GM18526 (cell line): ENCODE data around the gene UBE2C.

Source experiments
- POLR2A ChIP-seq: IDR thresholded peaks from 3 replicates; pipeline ENCODE4 v1.6.1; 2011; ENCODE audit not compliant: insufficient read length; ENCODE audit errors: extremely low read depth

The UBE2C gene

GRCh38 chr20:45841407-45842129, 29.1 kb downstream of the UBE2C start:
- TF ChIP-seq POLR2A = no peak

GRCh38 chr20:45842169-45842812, 29.8 kb downstream of the UBE2C start:
- TF ChIP-seq POLR2A = no peak

DNA sequence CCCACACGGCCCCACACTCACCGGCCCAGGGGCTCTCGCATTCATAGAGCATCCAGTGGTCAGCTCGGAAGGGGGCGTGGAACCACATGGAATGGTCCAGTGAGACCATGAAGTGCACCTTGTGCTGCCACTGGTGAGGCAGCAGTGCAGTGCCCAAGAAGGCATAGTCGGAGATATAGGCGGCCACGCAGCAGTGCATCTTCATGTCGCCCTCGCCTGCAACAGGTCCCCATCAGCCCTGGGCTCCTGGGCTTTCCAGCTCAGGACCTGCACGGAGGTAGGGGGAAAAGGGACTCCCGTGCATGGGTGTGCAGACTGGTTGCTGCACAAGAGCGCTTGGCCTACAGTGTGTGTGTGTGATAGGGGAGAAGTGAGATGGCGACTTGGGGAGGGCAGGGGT, 31.1 kb downstream of the UBE2C start:
- TF ChIP-seq POLR2A = no peak

- TF ChIP-seq POLR2A = no peak
Observed at GRCh38 chr20:45845452-45845851, 33.0 kb downstream of the UBE2C start.

DNA sequence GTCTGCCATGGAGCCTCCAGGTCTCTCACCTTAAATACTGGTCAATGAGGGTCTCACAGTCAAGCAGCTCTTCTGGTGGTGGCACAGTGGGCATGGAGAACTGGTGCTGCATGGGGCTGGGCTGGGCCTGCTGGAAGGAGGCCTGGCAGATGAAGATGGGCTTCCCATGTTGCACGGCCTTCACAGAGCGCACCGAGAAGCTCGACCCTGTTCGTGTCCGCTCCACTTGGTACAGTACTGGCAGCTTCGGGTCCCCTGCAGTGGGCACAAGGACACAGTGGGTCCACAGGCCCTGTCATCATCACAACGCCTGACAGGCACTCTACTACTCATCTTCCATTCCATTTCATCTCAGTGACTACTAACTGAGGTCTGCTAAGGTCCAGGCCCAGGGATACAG, 36.0 kb downstream of the UBE2C start:
- TF ChIP-seq POLR2A = no peak

DNA sequence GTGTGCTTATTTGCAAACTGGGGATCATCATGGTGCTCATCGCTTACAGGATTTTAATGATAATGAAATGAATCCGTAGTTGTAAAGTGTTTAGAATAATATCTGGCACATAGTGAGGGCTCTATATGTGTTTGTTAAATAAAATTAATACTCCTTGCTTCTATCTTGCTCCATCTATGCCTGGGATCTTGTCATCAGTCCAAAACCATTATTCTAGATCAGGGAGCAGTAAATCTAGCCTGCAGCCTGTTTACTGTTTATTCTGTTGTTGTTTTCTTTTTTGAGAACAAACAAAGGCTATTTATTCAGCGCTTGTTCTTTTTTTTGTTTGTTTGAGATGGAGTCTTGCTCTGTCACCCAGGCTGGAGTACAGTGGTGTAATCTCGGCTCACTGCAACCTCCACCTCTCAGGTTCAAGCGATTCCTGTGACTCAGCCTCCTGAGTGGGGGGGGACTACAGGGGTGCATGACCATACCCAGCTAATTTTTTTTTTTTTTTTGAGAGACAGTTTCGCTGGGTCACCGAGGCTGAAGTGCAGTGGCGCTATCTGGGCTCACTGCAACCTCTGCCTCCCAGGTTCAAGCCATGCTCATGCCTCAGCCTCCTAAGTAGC, 36.6 kb downstream of the UBE2C start:
- no peak for TF ChIP-seq POLR2A

- TF ChIP-seq POLR2A = no peak
Observed at GRCh38 chr20:45850238-45850637, 37.8 kb downstream of the UBE2C start.

- TF ChIP-seq POLR2A = no peak
Observed at GRCh38 chr20:45850926-45851325, 38.5 kb downstream of the UBE2C start.

- TF ChIP-seq POLR2A = no peak
Observed at GRCh38 chr20:45851501-45851900, 39.1 kb downstream of the UBE2C start.

- TF ChIP-seq POLR2A = no peak
Observed at GRCh38 chr20:45852326-45852725, 39.9 kb downstream of the UBE2C start.

- no peak for TF ChIP-seq POLR2A
Observed at GRCh38 chr20:45853484-45853883, 41.0 kb downstream of the UBE2C start.

DNA sequence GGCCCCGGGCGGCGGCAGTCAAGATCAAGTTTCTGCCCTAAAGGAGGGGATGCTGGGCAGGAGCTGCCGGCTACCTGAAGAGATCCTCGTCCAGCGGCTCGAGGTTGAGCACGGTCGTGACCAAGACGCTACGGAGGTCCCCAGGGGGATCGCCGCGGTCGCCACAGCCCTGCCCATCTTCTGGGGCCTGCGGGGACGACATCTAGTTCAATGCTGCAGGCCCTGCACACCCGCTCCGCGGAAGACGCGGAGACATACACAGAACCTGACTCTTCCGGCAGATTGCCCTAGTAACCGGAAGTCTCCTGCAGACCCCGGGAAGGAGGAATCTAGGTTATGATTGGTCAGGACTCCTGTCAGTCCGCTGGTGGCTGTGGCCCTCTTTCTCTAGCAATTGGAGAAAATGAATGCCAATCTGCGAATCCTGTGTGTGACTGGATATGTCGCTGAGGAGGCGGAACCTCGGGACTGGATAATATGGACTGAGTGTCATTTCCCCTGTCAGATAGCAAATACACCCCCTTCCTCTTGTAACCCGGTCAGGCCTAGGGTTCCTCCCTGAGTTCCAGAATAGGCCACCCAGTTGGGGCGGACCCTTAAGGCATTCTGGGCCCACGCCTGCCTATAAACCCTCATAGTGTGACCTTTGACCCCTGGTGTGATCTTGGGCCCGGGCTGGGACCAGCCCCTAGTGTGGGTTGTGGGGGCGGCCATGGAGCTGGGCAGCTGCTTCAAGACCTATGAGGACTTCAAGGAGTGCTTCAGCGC, 44.9 kb downstream of the UBE2C start, which contains the start of the genes ACOT8 and ZSWIM3:
ACOT8 (minus strand) TSS at position 279 of the 768 bp plus-strand sequence; CDS start at position 202, 77 bp downstream.
ZSWIM3 (plus strand) TSS at position 501 of the 768 bp plus-strand sequence; CDS start at position 713, 212 bp downstream.
- TF ChIP-seq POLR2A = peak; percentile 86

GRCh38 chr20:45857882-45858216, 45.4 kb downstream of the UBE2C start:
- peak; percentile 1 for TF ChIP-seq POLR2A

GRCh38 chr20:45859916-45860315, 47.5 kb downstream of the UBE2C start:
- no peak for TF ChIP-seq POLR2A

- TF ChIP-seq POLR2A = no peak
Observed at GRCh38 chr20:45860560-45861220, 48.2 kb downstream of the UBE2C start.
